GM12891 (cell line): Measurements from ENCODE around the gene CCR3.

ENCODE experiments used
- DNase-seq: peaks from one replicate; pipeline ENCODE4 v3.0.0; 2011; ENCODE audit warnings: low spot score; ENCODE audit not compliant: insufficient read length
- FAIRE-seq: peaks from 2 replicates; lab custom pipeline; 2011; peaks lifted over from hg19 to GRCh38; lab: Jason Lieb, UNC
- PAX5 ChIP-seq: IDR thresholded peaks from 2 replicates; pipeline ENCODE4 v1.6.1; 2011; ENCODE audit warnings: low read length, moderate library complexity, mild to moderate bottlenecking; ENCODE audit not compliant: insufficient read depth, severe bottlenecking
- POLR2A ChIP-seq: IDR thresholded peaks from 2 replicates; pipeline ENCODE4 v1.6.1; 2011; ENCODE audit warnings: low read depth, low read length, control low read depth
- POLR2AphosphoS5 ChIP-seq: IDR thresholded peaks from 2 replicates; pipeline ENCODE4 v1.6.1; 2011; ENCODE audit warnings: low read depth, low read length, control low read depth
- POU2F2 ChIP-seq: IDR thresholded peaks from 2 replicates; pipeline ENCODE4 v1.6.1; 2011; ENCODE audit warnings: low read depth, mild to moderate bottlenecking, control low read depth, low read length, moderate library complexity
- SPI1 ChIP-seq: IDR thresholded peaks from 2 replicates; pipeline ENCODE4 v1.6.1; 2011; ENCODE audit warnings: low read depth, low read length, control low read depth
- TAF1 ChIP-seq: IDR thresholded peaks from 2 replicates; pipeline ENCODE4 v1.6.1; 2011; ENCODE audit warnings: low read depth, low read length, control low read depth

CCR3 gene

GRCh38 chr3:46282696-46283095 lies 40.4 kb downstream of the CCR3 start:
- FAIRE-seq (peak; percentile 43), DNase-seq (no peak)
- TF ChIP-seq SPI1 (peak; percentile 86), TAF1 (no peak), POLR2A (no peak), POLR2AphosphoS5 (no peak), POU2F2 (no peak), PAX5 (no peak)

- no peak for FAIRE-seq
- DNase-seq, result no peak
- TF ChIP-seq SPI1 (no peak), POLR2AphosphoS5 (no peak), POU2F2 (no peak), POLR2A (no peak), PAX5 (no peak), TAF1 (no peak)
Measured at GRCh38 chr3:46283881-46284450, 41.7 kb downstream of the CCR3 start.

GRCh38 chr3:46284981-46285683 lies 42.9 kb downstream of the CCR3 start:
- FAIRE-seq, result no peak
- TF ChIP-seq SPI1 (no peak), POLR2AphosphoS5 (no peak), PAX5 (no peak), POU2F2 (no peak), POLR2A (no peak), TAF1 (no peak)
- DNase-seq, result no peak

- TF ChIP-seq POLR2A (no peak), POLR2AphosphoS5 (no peak), PAX5 (no peak), TAF1 (no peak)
Measured at GRCh38 chr3:46285931-46286619, 43.8 kb downstream of the CCR3 start.

GRCh38 chr3:46286947-46287565 lies 44.8 kb downstream of the CCR3 start:
- no peak for DNase-seq
- FAIRE-seq, result no peak
- TF ChIP-seq POU2F2 (no peak), POLR2AphosphoS5 (no peak), POLR2A (no peak), SPI1 (no peak), PAX5 (no peak), TAF1 (no peak)

More at GRCh38 chr3:46285931-46286619, 43.8 kb downstream of the CCR3 start:
- DNase-seq, result no peak
- FAIRE-seq, result no peak

GRCh38 chr3:46289551-46289950 lies 47.3 kb downstream of the CCR3 start:
- TF ChIP-seq POLR2AphosphoS5, result no peak
- TF ChIP-seq POLR2A, result no peak
- no peak for TF ChIP-seq SPI1
- TF ChIP-seq TAF1, result no peak
- TF ChIP-seq PAX5, result no peak
- TF ChIP-seq POU2F2, result no peak
- peak; percentile 50 for FAIRE-seq
- DNase-seq, result no peak

- TF ChIP-seq TAF1 (no peak), POLR2A (no peak), SPI1 (no peak), POLR2AphosphoS5 (no peak), PAX5 (no peak), POU2F2 (no peak)
- DNase-seq (no peak), FAIRE-seq (no peak)
Measured at GRCh38 chr3:46289966-46290365, 47.7 kb downstream of the CCR3 start.

- DNase-seq (no peak), FAIRE-seq (no peak)
- no peak for TF ChIP-seq POLR2A
- TF ChIP-seq SPI1, result no peak
- no peak for TF ChIP-seq POLR2AphosphoS5
- no peak for TF ChIP-seq POU2F2
- no peak for TF ChIP-seq PAX5
- no peak for TF ChIP-seq TAF1
Measured at GRCh38 chr3:46291046-46291445, 48.8 kb downstream of the CCR3 start.
